Right cardiac atrium (tissue), 5 donors: ENCODE measurements around the gene DUSP14. TPM values are rescaled to one million over a fixed set of nuclear protein-coding genes. Genes with fewer than 3 reads are reported as not detected.

Experiments used
- ATAC-seq, 2 donors: fragments of 200-7000 bp; cut with Tn5 transposase; one replicate each; pipeline versions ENCODE4 v1.8.0 to v1.9.1; 2020; ENCODE audit warnings: moderate library complexity in 2 of 2, mild to moderate bottlenecking in 1 of 2
- DNase-seq, 3 donors: peaks; one replicate each; pipeline ENCODE4 v3.0.0-alpha.2; 2020
- H3K27ac ChIP-seq: one replicate; pipeline ENCODE4 v1.5.1; 2013; ENCODE audit warnings: mild to moderate bottlenecking, low read length, control low read depth, moderate library complexity
- H3K27me3 ChIP-seq: one replicate; pipeline ENCODE4 v1.6.1; 2013; ENCODE audit not compliant: control insufficient read depth, insufficient read depth
- H3K4me1 ChIP-seq: one replicate; pipeline ENCODE4 v1.6.1; 2013; ENCODE audit warnings: low read length; ENCODE audit not compliant: control insufficient read depth, insufficient read depth
- H3K4me3 ChIP-seq: one replicate; pipeline ENCODE4 v1.5.1; 2013; ENCODE audit warnings: low read length, control low read depth
- H3K9me3 ChIP-seq: one replicate; pipeline ENCODE4 v1.6.1; 2013; ENCODE audit warnings: low read length; ENCODE audit not compliant: control insufficient read depth
- WGBS: extraction: QIAGEN DNeasy Blood & Tissue Kit; methylation state at CpG from one replicate; pipeline ENCODE4 v1.1.7; 2013; 5-methylcytosine and 5-hydroxymethylcytosine counted together
- intact Hi-C, 4 donors: fragments of 100-400 bp; cut with DNase I; formaldehyde crosslinking; loops; one replicate each; pipeline versions ENCODE4 v1.11.0 to v1.14.0; 2022 to 2023
- polyA plus RNA-seq: library from polyadenylated mRNA; stranded (reverse); fragments of 200-250 nt; gene quantifications from one replicate; pipeline ENCODE4 v1.2.3, GENCODE V29; 2013
- total RNA-seq, 4 donors: library from RNA; stranded (reverse); fragmentation: NEBNext Ultra II Directional; extraction: Animal tissue kit (Norgen Biotek cat#: 25700); gene quantifications; one replicate each; pipeline ENCODE4 v1.2.1, GENCODE V29; 2021
- donor health status: healthy with polysubstance abuse.
- donor health status: DM: no; HTN: yes; CAD: no.
- donor health status: DM: no; HTN: no; CAD: no.
- donor health status: DM: no; HTN: yes; CAD: no; lungs with severe emphysema.
- donor health status: DM: yes; HTN: yes; CAD: no.

DUSP14 gene
- total and polyA plus RNA-seq, 5 donors = 16.7 to 20.1 (median 18.1) TPM

- intact Hi-C loops = no loop called here
Measured at GRCh38 chr17:37538981-37539659, 49.4 kb downstream of the DUSP14 start.

GRCh38 chr17:37541880-37542660 is 52.4 kb downstream of the DUSP14 start:
- no peak overlapping the region for H3K27ac ChIP-seq
- no peak for ATAC-seq
- no peak overlapping the region for H3K4me3 ChIP-seq
- no peaks in the 10 kb centered on the region for H3K27me3 ChIP-seq
- no peak for DNase-seq
- no peaks in the 10 kb centered on the region for H3K4me1 ChIP-seq
- WGBS = 81% methylated on average over 9 of the region's 9 CpGs
- intact Hi-C loops = no loop called here
- H3K9me3 ChIP-seq = no peaks in the 10 kb centered on the region

More at GRCh38 chr17:37538981-37539659, 49.4 kb downstream of the DUSP14 start:
- ATAC-seq = no peak
- H3K27me3 ChIP-seq = no peaks in the 10 kb centered on the region
- no peak for DNase-seq
- H3K4me1 ChIP-seq = no peaks in the 10 kb centered on the region
- 94% methylated on average over 8 of the region's 8 CpGs for WGBS
- no peaks in the 10 kb centered on the region for H3K9me3 ChIP-seq
- no peak overlapping the region for H3K27ac ChIP-seq
- H3K4me3 ChIP-seq = no peak overlapping the region

GRCh38 chr17:37543637-37544052 is 54.0 kb downstream of the DUSP14 start:
- no peak overlapping the region for H3K27ac ChIP-seq
- H3K9me3 ChIP-seq = no peaks in the 10 kb centered on the region
- H3K4me3 ChIP-seq = no peak overlapping the region
- no peaks in the 10 kb centered on the region for H3K27me3 ChIP-seq
- ATAC-seq (no peak), DNase-seq (no peak)
- intact Hi-C loops = no loop called here
- no peaks in the 10 kb centered on the region for H3K4me1 ChIP-seq
- 79% methylated on average over 2 of the region's 2 CpGs for WGBS

DNA sequence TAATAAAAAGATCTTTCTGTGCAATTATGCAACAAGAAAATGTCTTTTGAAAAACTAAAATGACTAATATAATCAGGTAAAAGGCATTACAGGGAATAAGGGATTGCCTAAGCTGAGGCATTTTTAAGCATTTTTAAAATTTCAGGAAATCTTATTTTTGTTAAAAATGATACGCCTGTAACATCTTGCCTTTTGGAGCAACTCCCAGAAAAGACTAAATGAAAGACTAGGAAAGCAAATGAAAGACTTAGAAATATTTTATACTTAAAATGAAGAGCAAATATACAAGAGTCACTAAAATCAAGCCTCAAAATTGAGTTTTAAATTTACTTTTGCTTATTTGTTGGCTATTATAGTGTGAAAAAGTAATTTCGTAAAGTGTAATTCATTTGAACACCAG is 55.8 kb downstream of the DUSP14 start:
- Histone ChIP-seq H3K4me1 (no peaks in the 10 kb centered on the region), H3K27ac (no peak overlapping the region), H3K9me3 (no peaks in the 10 kb centered on the region), H3K4me3 (no peak overlapping the region), H3K27me3 (no peaks in the 10 kb centered on the region)
- 77% methylated on average over 2 of the region's 2 CpGs for WGBS
- ATAC-seq (no peak), DNase-seq (no peak)
- intact Hi-C loops = no loop called here

- Histone ChIP-seq H3K4me3 (no peak overlapping the region), H3K4me1 (no peaks in the 10 kb centered on the region), H3K27me3 (no peaks in the 10 kb centered on the region), H3K27ac (no peak overlapping the region), H3K9me3 (no peaks in the 10 kb centered on the region)
- ATAC-seq = no peak
- 39% methylated on average over 3 of the region's 3 CpGs for WGBS
- intact Hi-C loops = no loop called here
- no peak for DNase-seq
Measured at GRCh38 chr17:37546302-37546701, 56.6 kb downstream of the DUSP14 start.

DNA sequence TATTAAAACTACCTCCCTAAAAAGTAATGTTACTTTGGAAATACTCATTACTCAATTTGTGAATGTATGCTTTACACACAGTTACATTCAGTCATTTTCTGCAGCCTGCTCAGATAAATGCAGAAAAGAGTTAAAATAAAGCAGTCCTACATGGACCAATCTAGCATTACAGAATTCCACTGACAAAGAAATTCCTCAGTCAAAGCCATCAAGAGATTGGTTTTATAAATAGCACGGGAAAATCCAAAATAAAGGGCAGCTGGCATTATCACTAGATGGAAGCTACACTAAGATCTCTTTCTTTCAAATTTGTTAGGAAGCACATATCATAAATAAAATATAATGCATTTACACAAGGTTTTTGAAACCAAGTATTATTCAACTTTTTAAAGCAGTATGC is 58.3 kb downstream of the DUSP14 start:
- WGBS = 27% methylated on average over 1 of the region's 1 CpG
- ATAC-seq (no peak), DNase-seq (no peak)
- intact Hi-C loops = no loop called here
- H3K27me3 ChIP-seq = no peaks in the 10 kb centered on the region
- no peak overlapping the region for H3K4me3 ChIP-seq
- no peak overlapping the region for H3K27ac ChIP-seq
- H3K4me1 ChIP-seq = no peaks in the 10 kb centered on the region
- no peaks in the 10 kb centered on the region for H3K9me3 ChIP-seq

- no peak for ATAC-seq
- 83% methylated on average over 3 of the region's 3 CpGs for WGBS
- no peak overlapping the region for H3K27ac ChIP-seq
- no peak for DNase-seq
- intact Hi-C loops = no loop called here
- no peaks in the 10 kb centered on the region for H3K27me3 ChIP-seq
- H3K9me3 ChIP-seq = no peaks in the 10 kb centered on the region
- H3K4me3 ChIP-seq = no peak overlapping the region
- no peaks in the 10 kb centered on the region for H3K4me1 ChIP-seq
Measured at GRCh38 chr17:37551788-37552187, 62.1 kb downstream of the DUSP14 start.

DNA sequence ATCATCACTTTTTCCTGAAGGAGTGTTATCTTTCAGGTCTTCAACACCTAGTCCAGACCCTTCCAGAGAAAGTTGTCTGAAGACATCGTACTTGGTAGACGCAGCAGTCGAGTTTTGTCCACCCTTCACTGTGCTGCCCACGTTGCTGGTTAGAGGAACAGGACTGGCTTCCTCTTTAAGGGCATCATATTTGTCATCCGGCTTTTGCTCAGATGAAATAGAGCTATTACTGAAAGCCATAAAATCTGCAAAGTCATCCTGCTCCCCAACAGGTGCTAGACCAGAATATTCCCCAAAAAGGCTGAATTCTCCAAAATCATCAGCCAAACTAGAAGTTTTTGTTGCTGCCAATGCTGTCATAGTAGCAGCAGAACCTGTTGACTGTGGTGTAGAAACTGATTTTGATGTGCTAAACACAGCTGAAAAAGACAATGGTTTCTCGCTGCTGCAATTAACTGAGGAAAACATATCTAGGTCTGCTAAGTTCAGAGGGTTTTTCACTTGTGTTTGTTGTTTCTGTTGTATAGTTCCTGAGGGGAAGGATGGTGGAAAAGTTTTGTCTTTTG is 63.8 kb downstream of the DUSP14 start:
- 82% methylated on average over 6 of the region's 6 CpGs for WGBS
- H3K4me3 ChIP-seq = no peak overlapping the region
- H3K27me3 ChIP-seq = no peaks in the 10 kb centered on the region
- no peak for DNase-seq
- no peaks in the 10 kb centered on the region for H3K9me3 ChIP-seq
- no peak overlapping the region for H3K27ac ChIP-seq
- intact Hi-C loops = no loop called here
- no peak for ATAC-seq
- no peaks in the 10 kb centered on the region for H3K4me1 ChIP-seq

GRCh38 chr17:37555386-37555785 is 65.7 kb downstream of the DUSP14 start:
- no peak for DNase-seq
- H3K4me3 ChIP-seq = no peak overlapping the region
- no peak for ATAC-seq
- intact Hi-C loops = no loop called here
- 96% methylated on average over 3 of the region's 3 CpGs for WGBS
- H3K27me3 ChIP-seq = no peaks in the 10 kb centered on the region
- no peak overlapping the region for H3K27ac ChIP-seq
- H3K9me3 ChIP-seq = no peaks in the 10 kb centered on the region
- H3K4me1 ChIP-seq = no peaks in the 10 kb centered on the region

DNA sequence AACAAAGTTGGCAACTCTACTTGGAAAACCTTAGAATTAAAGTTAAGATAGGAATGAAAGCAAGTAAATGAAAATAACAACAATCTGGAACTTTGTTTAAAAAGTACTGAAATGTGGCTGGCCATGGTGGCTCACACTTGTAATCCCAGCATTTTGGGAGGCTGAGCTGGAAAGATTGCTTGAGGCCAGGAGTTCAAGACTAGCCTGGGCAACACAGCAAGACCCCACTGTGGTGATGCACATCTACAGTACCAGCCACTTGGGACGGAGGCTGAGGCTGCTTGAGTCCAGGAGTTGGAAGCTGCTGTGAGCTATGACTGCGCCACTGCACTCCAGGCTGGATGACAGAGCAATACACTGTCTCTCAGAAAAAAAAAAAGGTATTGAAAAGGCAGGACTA is 67.8 kb downstream of the DUSP14 start:
- DNase-seq = no peak
- Histone ChIP-seq H3K27ac (no peak overlapping the region), H3K27me3 (no peaks in the 10 kb centered on the region), H3K9me3 (no peaks in the 10 kb centered on the region), H3K4me3 (no peak overlapping the region), H3K4me1 (no peaks in the 10 kb centered on the region)
- no peak for ATAC-seq
- WGBS = 97% methylated on average over 2 of the region's 2 CpGs
- intact Hi-C loops = no loop called here

GRCh38 chr17:37558299-37558698 is 68.6 kb downstream of the DUSP14 start:
- 91% methylated on average over 2 of the region's 2 CpGs for whole genome bisulfite sequencing
- no peak overlapping the region for H3K4me3 ChIP-seq
- no peaks in the 10 kb centered on the region for H3K27me3 ChIP-seq
- DNase-seq (no peak), ATAC-seq (no peak)
- H3K9me3 ChIP-seq = no peaks in the 10 kb centered on the region
- H3K27ac ChIP-seq = no peak overlapping the region
- intact Hi-C loops = no loop called here
- no peaks in the 10 kb centered on the region for H3K4me1 ChIP-seq
